AG09309 (cell line): ENCODE data around the gene SRSF3.
"Not testable (repeated sequence)": the region's sequence is repeated elsewhere in the genome, so short reads cannot be mapped to it uniquely, and the experiment has no call there.

ENCODE experiments used
- DNase-seq: peaks from one replicate; pipeline ENCODE4 v3.0.0-alpha.2; 2010; ENCODE audit warnings: low read depth
- H3K4me3 ChIP-seq: 2 replicates; pipeline ENCODE4 v1.5.1; 2011; ENCODE audit warnings: mild to moderate bottlenecking, low read depth, low read length, moderate library complexity; ENCODE audit not compliant: control insufficient read depth
- CTCF ChIP-seq: IDR thresholded peaks from 2 replicates; pipeline ENCODE4 v1.5.1; 2011; ENCODE audit warnings: mild to moderate bottlenecking, low read depth, low read length, inconsistent platforms; ENCODE audit not compliant: insufficient read depth, control insufficient read depth; ENCODE audit errors: missing control alignments

Gene SRSF3

GRCh38 chr6:36610041-36610955, 16.1 kb downstream of the SRSF3 start:
- no peak overlapping the region for H3K4me3 ChIP-seq
- no peak for DNase-seq
- no peak for TF ChIP-seq CTCF

- no peak overlapping the region for H3K4me3 ChIP-seq
- no peak for DNase-seq
- TF ChIP-seq CTCF = no peak
Observed at GRCh38 chr6:36610956-36611336, 16.8 kb downstream of the SRSF3 start.

GRCh38 chr6:36611679-36612078, 17.5 kb downstream of the SRSF3 start:
- DNase-seq, H3K4me3 ChIP-seq: not testable (repeated sequence)

DNA sequence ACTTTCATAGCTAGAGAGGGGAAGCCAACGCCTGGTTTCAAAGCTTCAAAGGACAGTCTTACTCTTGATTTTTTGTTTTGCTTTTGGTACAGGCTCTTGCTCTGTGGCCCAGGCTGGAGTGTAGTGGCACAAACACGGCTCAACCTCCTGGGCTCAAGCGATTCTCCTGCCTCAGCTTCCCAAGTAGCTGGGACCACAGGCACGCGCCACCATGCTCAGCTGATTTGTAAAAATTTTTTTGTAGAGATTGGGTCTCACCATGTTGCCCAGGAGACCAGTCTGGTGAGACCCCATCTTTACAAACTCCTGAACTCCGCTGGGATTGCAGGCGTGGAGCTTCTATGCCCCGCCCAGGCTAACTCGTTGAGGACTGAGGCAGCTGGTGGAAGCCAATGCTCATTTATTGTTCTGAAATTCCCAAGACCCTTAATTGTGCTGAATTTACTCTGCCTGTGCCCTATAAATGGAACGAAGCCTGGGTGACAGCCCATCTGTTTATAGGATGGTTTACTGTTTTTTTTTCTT, 18.0 kb downstream of the SRSF3 start:
- TF ChIP-seq CTCF = no peak
- H3K4me3 ChIP-seq = no peak overlapping the region
- DNase-seq = no peak

- H3K4me3 ChIP-seq = no peak overlapping the region
- no peak for DNase-seq
- TF ChIP-seq CTCF = no peak
Observed at GRCh38 chr6:36613200-36613995, 19.2 kb downstream of the SRSF3 start.

GRCh38 chr6:36615018-36615761, 21.0 kb downstream of the SRSF3 start:
- no peak for DNase-seq
- TF ChIP-seq CTCF = peak; percentile 76
- H3K4me3 ChIP-seq = no peak overlapping the region
